GM12873 (cell line): ENCODE results near the gene NEK11.

ENCODE experiments used
- CTCF ChIP-seq: IDR thresholded peaks from 2 replicates; pipeline ENCODE4 v1.5.1; 2012; ENCODE audit warnings: low read depth, mild to moderate bottlenecking, moderate library complexity, low read length, control low read depth; ENCODE audit not compliant: insufficient read depth; ENCODE audit errors: missing control alignments

Gene NEK11

GRCh38 chr3:131277836-131278497 is 251.3 kb downstream of the NEK11 start:
- no peak for TF ChIP-seq CTCF

GRCh38 chr3:131279577-131279976 is 252.9 kb downstream of the NEK11 start:
- TF ChIP-seq CTCF = no peak

GRCh38 chr3:131282379-131282778 is 255.7 kb downstream of the NEK11 start:
- no peak for TF ChIP-seq CTCF

- TF ChIP-seq CTCF = no peak
These were observed 256.3 kb downstream of the NEK11 start for GRCh38 chr3:131282967-131283366.

GRCh38 chr3:131283862-131284261 is 257.2 kb downstream of the NEK11 start:
- TF ChIP-seq CTCF = no peak

- TF ChIP-seq CTCF = no peak
These were observed 257.6 kb downstream of the NEK11 start for GRCh38 chr3:131284302-131284701.

- TF ChIP-seq CTCF = no peak
These were observed 258.8 kb downstream of the NEK11 start for GRCh38 chr3:131285456-131285855.
